B cell (primary cell): ENCODE results near the gene DGUOK.

Source experiments
- CTCF ChIP-seq: fragments of 200-600 bp; IDR thresholded peaks from one replicate; pipeline ENCODE4 v1.8.0; 2022; ENCODE audit warnings: antibody characterized with exemption, mild to moderate bottlenecking
- EZH2 ChIP-seq: IDR thresholded peaks from 2 replicates; pipeline ENCODE4 v1.6.1; 2012; ENCODE audit warnings: borderline replicate concordance, low read depth, mild to moderate bottlenecking, moderate library complexity, low read length; ENCODE audit not compliant: insufficient read depth, poor library complexity, severe bottlenecking

- TF ChIP-seq CTCF: no peak
- no peak for TF ChIP-seq EZH2
Measured at GRCh38 chr2:73972846-73973245, 46.2 kb downstream of the DGUOK start.
